ENCODE results near the gene SMIM3. TPM values are rescaled to one million over a fixed set of nuclear protein-coding genes. Genes with fewer than 3 reads are reported as not detected.

The SMIM3 gene
- total and polyA plus RNA-seq, 2 of the 8 experiments (the other 6 are each of a cell fraction or from before 2014, with no cell fraction given): 10.4 to 15.7 TPM

DNA sequence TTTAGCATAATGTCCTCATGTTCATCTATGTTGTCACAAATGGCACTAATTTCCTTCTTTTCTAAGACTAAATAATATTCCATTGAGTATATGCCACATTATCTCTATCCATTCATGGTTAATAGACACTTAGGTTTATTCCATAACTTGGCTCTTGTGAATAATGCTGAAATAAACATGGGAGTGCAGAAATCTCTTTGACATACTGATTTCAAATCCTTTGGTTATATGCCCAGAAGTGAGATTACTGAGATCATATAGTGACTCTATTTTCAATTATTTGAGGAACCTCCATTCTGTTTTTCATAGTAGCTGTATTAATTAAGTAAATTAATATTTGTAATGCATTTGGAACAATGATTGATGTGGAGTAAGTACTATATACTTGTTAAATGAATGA is 13.0 kb downstream of the SMIM3 start:
- DNase-seq (ENCODE audit: low read depth in 1 of 2, low spot score in 2 of 2): no peak
- no peaks in the 10 kb centered on the region for H3K79me2 ChIP-seq (ENCODE audit: control insufficient read depth in 1 of 2, insufficient read depth in 2 of 2, low read length in 2 of 2)
- no peak for TF ChIP-seq ZNF274 (IDR thresholded peaks at IDR 0.05; ENCODE audit: borderline replicate concordance, extremely low read depth, low read length)
- no peak for TF ChIP-seq SIX5 (IDR thresholded peaks at IDR 0.05; ENCODE audit: low read depth, low read length)
- no peak for TF ChIP-seq CTBP2 (IDR thresholded peaks at IDR 0.05; ENCODE audit: borderline replicate concordance, insufficient read depth, insufficient read length, low read length)
- TF ChIP-seq TAF1 (IDR thresholded peaks at IDR 0.05; ENCODE audit: low read depth, low read length): no peak
- TF ChIP-seq JUN (IDR thresholded peaks at IDR 0.05; ENCODE audit: low read depth, low read length): no peak
- TF ChIP-seq TCF12 (IDR thresholded peaks at IDR 0.05; ENCODE audit: low read depth, low read length): no peak
- TF ChIP-seq SP1 (IDR thresholded peaks at IDR 0.05; ENCODE audit: low read depth, low read length): no peak
- no peak for TF ChIP-seq PHF8 (conservative IDR thresholded peaks at IDR 0.05; ENCODE audit: low read depth, low read length)
- no peak for TF ChIP-seq MAX (IDR thresholded peaks at IDR 0.05)
- TF ChIP-seq TAF7 (optimal IDR thresholded peaks at IDR 0.05; ENCODE audit: borderline replicate concordance, low read depth, low read length): no peak
- TF ChIP-seq EZH2 (IDR thresholded peaks at IDR 0.05; ENCODE audit: low read depth, low read length, severe bottlenecking): no peak
- TF ChIP-seq POLR2A (IDR thresholded peaks at IDR 0.05; ENCODE audit: control extremely low read depth in 1 of 2, low read depth in 2 of 2, low read length in 2 of 2): no peak
- TF ChIP-seq NANOG (IDR thresholded peaks at IDR 0.05; ENCODE audit: insufficient read depth, low read depth, low read length, poor library complexity, severe bottlenecking): no peak
- TF ChIP-seq ASH2L (IDR thresholded peaks at IDR 0.05; ENCODE audit: low read length): no peak
- TF ChIP-seq EGR1 (IDR thresholded peaks at IDR 0.05; ENCODE audit: borderline replicate concordance, low read depth, low read length): no peak
- TF ChIP-seq TEAD4 (IDR thresholded peaks at IDR 0.05; ENCODE audit: low read depth, low read length): no peak

More for the DNA sequence above, 13.0 kb downstream of the SMIM3 start:
- Histone ChIP-seq H4K5ac (ENCODE audit: insufficient read length, low read depth, low read length) (no peak overlapping the region), H4K20me1 (replicated peaks in 1 of 2; ENCODE audit: control insufficient read depth in 1 of 2, insufficient read depth in 2 of 2, low read length in 2 of 2) (no peaks in the 10 kb centered on the region), H3K4me2 (ENCODE audit: insufficient read depth in 1 of 2, low read depth in 2 of 2, low read length in 2 of 2) (no peak overlapping the region), H3K23ac (ENCODE audit: insufficient read length) (no peak overlapping the region), H3K27ac (ENCODE audit: low read depth, low read length) (no peak overlapping the region), H2AFZ (ENCODE audit: low read length) (no peak overlapping the region), H3K14ac (ENCODE audit: insufficient read length) (no peak overlapping the region), H3K23me2 (ENCODE audit: low read depth, low read length) (no peaks in the 10 kb centered on the region; the same call in 1 of the 2 replicates), H4K8ac (ENCODE audit: extremely low read depth, insufficient read depth, low read length) (no peak overlapping the region), H3K9ac (replicated peaks in 1 of 4; ENCODE audit: extremely low read depth in 1 of 4, low read depth in 3 of 4, low read length in 3 of 4) (no peak overlapping the region), H2BK20ac (ENCODE audit: low read length) (no peak overlapping the region), H3K79me1 (ENCODE audit: low read depth, low read length) (no peaks in the 10 kb centered on the region), H2BK12ac (ENCODE audit: low read depth, low read length) (no peak overlapping the region), H3K9me3 (ENCODE audit: insufficient read depth in 2 of 2, low read depth in 1 of 2, low read length in 1 of 2) (no peaks in the 10 kb centered on the region), H2BK15ac (ENCODE audit: low read length) (no peak overlapping the region), H2BK5ac (ENCODE audit: low read depth, low read length) (no peak overlapping the region), H3K4me1 (replicated peaks in 1 of 4; ENCODE audit: control insufficient read depth in 3 of 4, insufficient read depth in 4 of 4, low read length in 3 of 4) (0 out of 7 replicates have a peak, but pooled peaks cover 0 to 5% (median 0%) of the 10 kb centered on the region in 4 experiments), H3K56ac (replicated peaks; ENCODE audit: insufficient read length, low read depth, low read length) (no peak overlapping the region), H3K27me3 (replicated peaks in 1 of 4; ENCODE audit: control insufficient read depth in 3 of 4, extremely low read depth in 1 of 4, insufficient read depth in 3 of 4, low read length in 3 of 4) (no peaks in the 10 kb centered on the region), H3K4ac (replicated peaks; ENCODE audit: insufficient read length, low read depth, low read length) (no peak overlapping the region), H2AK5ac (ENCODE audit: low read depth, low read length) (no peak overlapping the region), H3K36me3 (ENCODE audit: control insufficient read depth in 2 of 4, insufficient read depth in 4 of 4, low read length in 3 of 4) (no peaks in the 10 kb centered on the region), H4K91ac (replicated peaks; ENCODE audit: insufficient read length, low read length) (no peak overlapping the region), H3K4me3 (ENCODE audit: extremely low read depth in 1 of 4, insufficient read depth in 2 of 4, low read depth in 3 of 4, low read length in 4 of 4) (no peak overlapping the region), H2BK120ac (replicated peaks; ENCODE audit: low read depth, low read length) (no peak overlapping the region), H3K18ac (ENCODE audit: extremely low read depth, low read length) (no peak overlapping the region)
- ChIA-PET CTCF (ENCODE audit: partially characterized antibody) (interaction anchor here (1.1 to 4.7 kb wide), 3 partner anchors 8 to 13 kb away, joined by 3 to 32 read pairs (median 5); partner anchors contain the start of gene SMIM3), POLR2A (ENCODE audit: partially characterized antibody) (interaction anchor here (1.5 to 1.6 kb wide), 2 partner anchors 10 to 13 kb away, joined by 3 to 5 read pairs; partner anchors contain the start of gene SMIM3)
- no peak for FAIRE-seq
